ENCODE results near the gene ARRDC4. TPM values are rescaled to one million over a fixed set of nuclear protein-coding genes. Genes with fewer than 3 reads are reported as not detected.

ARRDC4 gene
- total RNA-seq, 1 experiment from 2014 or later = 8.7 TPM

- H3K79me2 ChIP-seq (ENCODE audit: insufficient read depth, low read length) = no peaks in the 10 kb centered on the region
- no peak for DNase-seq
- TF ChIP-seq CTCF (conservative IDR thresholded peaks at IDR 0.05) = no peak
- H2BK12ac ChIP-seq (ENCODE audit: insufficient read length, low read depth, low read length) = no peak overlapping the region
- no peak overlapping the region for H3T11ph ChIP-seq (ENCODE audit: low read length)
- H4K5ac ChIP-seq (ENCODE audit: insufficient read length, low read depth, low read length) = no peak overlapping the region
- H3K4me1 ChIP-seq (ENCODE audit: insufficient read depth, low read length) = no peaks in the 10 kb centered on the region
- H3K9me3 ChIP-seq (ENCODE audit: control insufficient read depth, low read depth, low read length) = peaks cover 13% of the 10 kb centered on the region
- H3K9ac ChIP-seq (ENCODE audit: extremely low read depth, insufficient read length, low read length) = no peak overlapping the region
- no peak overlapping the region for H3K4ac ChIP-seq (ENCODE audit: low read depth, low read length)
- H3K27me3 Mint-ChIP-seq (ENCODE audit: low read depth) = peaks cover 1% of the 10 kb centered on the region; the same call in 1 of the 2 replicates
- H4K20me1 ChIP-seq (ENCODE audit: control insufficient read depth, insufficient read depth, insufficient read length) = no peaks in the 10 kb centered on the region
- no peak overlapping the region for H2AFZ ChIP-seq (ENCODE audit: low read length)
- no peak overlapping the region for H4K8ac ChIP-seq (replicated peaks; ENCODE audit: insufficient read length, low read depth, low read length)
- H3K36me3 Mint-ChIP-seq (ENCODE audit: insufficient read depth in 1 of 3, low read depth in 3 of 3) = peaks cover 5 to 22% (median 13%) of the 10 kb centered on the region in 3 experiments; a peak in 6 of 7 replicates
- H3K27ac Mint-ChIP-seq = no peak overlapping the region
- H3K79me1 ChIP-seq (ENCODE audit: insufficient read depth, low read depth, low read length, poor library complexity, severe bottlenecking) = no peaks in the 10 kb centered on the region
- no peak overlapping the region for H2AK5ac ChIP-seq (ENCODE audit: insufficient read length, low read length)
- H3K14ac ChIP-seq (ENCODE audit: insufficient read depth, low read length) = no peak overlapping the region
- no peak overlapping the region for H2BK120ac ChIP-seq (ENCODE audit: low read depth, low read length, poor library complexity, severe bottlenecking)
- H3K4me1 Mint-ChIP-seq = no peaks in the 10 kb centered on the region
- no peak overlapping the region for H3K23ac ChIP-seq (ENCODE audit: insufficient read length, low read depth, low read length)
- H2BK5ac ChIP-seq (ENCODE audit: insufficient read length, low read length) = no peak overlapping the region
- no peak overlapping the region for H4K91ac ChIP-seq (ENCODE audit: insufficient read length, low read depth, low read length)
- H3K56ac ChIP-seq (ENCODE audit: insufficient read length, low read depth, low read length) = no peak overlapping the region
- no peak overlapping the region for H3K27ac ChIP-seq (ENCODE audit: insufficient read length, low read depth, low read length)
- peaks cover 28 to 32% of the 10 kb centered on the region in 2 experiments for H3K9me3 Mint-ChIP-seq
- H3K4me2 ChIP-seq (ENCODE audit: insufficient read depth, insufficient read length, low read length) = no peak overlapping the region
- H3K4me3 Mint-ChIP-seq = no peak overlapping the region
- H3K27me3 ChIP-seq (ENCODE audit: insufficient read depth, low read length) = no peaks in the 10 kb centered on the region
- no peak overlapping the region for H3K18ac ChIP-seq (ENCODE audit: insufficient read length, low read depth, low read length)
- H3K23me2 ChIP-seq (ENCODE audit: insufficient read length, low read depth, low read length, poor library complexity, severe bottlenecking) = no peaks in the 10 kb centered on the region
- no peak overlapping the region for H2BK15ac ChIP-seq (ENCODE audit: low read depth, low read length)
- H2BK20ac ChIP-seq (ENCODE audit: low read depth, low read length, poor library complexity, severe bottlenecking) = no peak overlapping the region
Measured at GRCh38 chr15:97930230-97930629, 30.3 kb upstream of the ARRDC4 start.
